ENCODE data around the gene GOLT1A. TPM values are rescaled to one million over a fixed set of nuclear protein-coding genes. Genes with fewer than 3 reads are reported as not detected.
"Not testable (repeated sequence)": the region's sequence is repeated elsewhere in the genome, so short reads cannot be mapped to it uniquely, and the experiment has no call there.

GOLT1A gene
- polyA plus RNA-seq, 3 donors from 2014 or later, result not detected

- H3K27me3 Mint-ChIP-seq (ENCODE audit: low read depth in 3 of 3), result peaks cover 0 to 6% (median 4%) of the 10 kb centered on the region in 3 donors
- no peak for DNase-seq
- no peaks in the 10 kb centered on the region for H3K4me1 Mint-ChIP-seq
- H3K9me3 Mint-ChIP-seq, result no peaks in the 10 kb centered on the region
- no peaks in the 10 kb centered on the region for H3K36me3 Mint-ChIP-seq
- no peak overlapping the region for H3K4me3 Mint-ChIP-seq
- H3K27ac Mint-ChIP-seq, result no peak overlapping the region
These were observed 41.4 kb upstream of the GOLT1A start for GRCh38 chr1:204255225-204255624.

GRCh38 chr1:204254031-204254661, 40.4 kb upstream of the GOLT1A start:
- no peak for DNase-seq
- H3K36me3 Mint-ChIP-seq, result no peaks in the 10 kb centered on the region
- no peak overlapping the region for H3K4me3 Mint-ChIP-seq
- no peaks in the 10 kb centered on the region for H3K9me3 Mint-ChIP-seq
- peaks cover 0 to 10% (median 4%) of the 10 kb centered on the region in 3 donors for H3K27me3 Mint-ChIP-seq (ENCODE audit: low read depth in 3 of 3)
- H3K27ac Mint-ChIP-seq, result no peak overlapping the region
- H3K4me1 Mint-ChIP-seq, result no peaks in the 10 kb centered on the region

- Mint-ChIP-seq H3K4me1 (no peaks in the 10 kb centered on the region), H3K36me3 (no peaks in the 10 kb centered on the region), H3K9me3 (no peaks in the 10 kb centered on the region), H3K27me3 (ENCODE audit: low read depth in 3 of 3) (peaks cover 0 to 13% (median 4%) of the 10 kb centered on the region in 3 donors), H3K27ac (peak overlapping the region in 1 of 6 donors; percentile 24), H3K4me3 (no peak overlapping the region)
- no peak for DNase-seq
These were observed 38.3 kb upstream of the GOLT1A start for GRCh38 chr1:204251926-204252689.

GRCh38 chr1:204251286-204251685, 37.5 kb upstream of the GOLT1A start:
- Mint-ChIP-seq H3K27me3 (ENCODE audit: low read depth in 3 of 3) (peaks cover 0 to 13% (median 4%) of the 10 kb centered on the region in 3 donors), H3K4me3 (no peak overlapping the region), H3K4me1 (no peaks in the 10 kb centered on the region), H3K36me3 (no peaks in the 10 kb centered on the region), H3K9me3 (no peaks in the 10 kb centered on the region), H3K27ac (no peak overlapping the region)
- no peak for DNase-seq

GRCh38 chr1:204250428-204251030, 36.7 kb upstream of the GOLT1A start:
- H3K36me3 Mint-ChIP-seq, result no peaks in the 10 kb centered on the region
- no peaks in the 10 kb centered on the region for H3K9me3 Mint-ChIP-seq
- no peak for DNase-seq
- H3K4me1 Mint-ChIP-seq, result no peaks in the 10 kb centered on the region
- H3K27ac Mint-ChIP-seq, result no peak overlapping the region
- H3K27me3 Mint-ChIP-seq (ENCODE audit: low read depth in 3 of 3), result peaks cover 0 to 13% (median 4%) of the 10 kb centered on the region in 3 donors
- no peak overlapping the region for H3K4me3 Mint-ChIP-seq

- Mint-ChIP-seq H3K4me3 (no peak overlapping the region), H3K4me1 (no peaks in the 10 kb centered on the region), H3K27ac (no peak overlapping the region), H3K9me3 (no peaks in the 10 kb centered on the region), H3K36me3 (no peaks in the 10 kb centered on the region), H3K27me3 (ENCODE audit: low read depth in 3 of 3) (peaks cover 0 to 10% (median 3%) of the 10 kb centered on the region in 3 donors)
- no peak for DNase-seq
These were observed 36.1 kb upstream of the GOLT1A start for GRCh38 chr1:204249736-204250427.

- no peak overlapping the region for H3K27ac Mint-ChIP-seq
These were observed 35.2 kb upstream of the GOLT1A start for GRCh38 chr1:204248954-204249353.

GRCh38 chr1:204246876-204247275, 33.1 kb upstream of the GOLT1A start:
- no peak for DNase-seq
- Mint-ChIP-seq H3K27ac (no peak overlapping the region), H3K4me3 (no peak overlapping the region), H3K4me1 (no peaks in the 10 kb centered on the region), H3K27me3 (ENCODE audit: low read depth in 3 of 3) (peaks cover 0 to 8% (median 1%) of the 10 kb centered on the region in 3 donors), H3K9me3 (no peaks in the 10 kb centered on the region), H3K36me3 (no peaks in the 10 kb centered on the region)

More at GRCh38 chr1:204248954-204249353, 35.2 kb upstream of the GOLT1A start:
- Mint-ChIP-seq H3K36me3 (no peaks in the 10 kb centered on the region), H3K4me3 (no peak overlapping the region), H3K9me3 (no peaks in the 10 kb centered on the region), H3K4me1 (no peaks in the 10 kb centered on the region), H3K27me3 (ENCODE audit: low read depth in 3 of 3) (peaks cover 0 to 10% (median 3%) of the 10 kb centered on the region in 3 donors)
- no peak for DNase-seq

- H3K27ac Mint-ChIP-seq, result no peak overlapping the region
- H3K9me3 Mint-ChIP-seq, result no peaks in the 10 kb centered on the region
- DNase-seq, result no peak
- peaks cover 0 to 5% (median 5%) of the 10 kb centered on the region in 3 donors for H3K27me3 Mint-ChIP-seq (ENCODE audit: low read depth in 3 of 3)
- H3K4me1 Mint-ChIP-seq, result no peaks in the 10 kb centered on the region
- H3K36me3 Mint-ChIP-seq, result no peaks in the 10 kb centered on the region
- no peak overlapping the region for H3K4me3 Mint-ChIP-seq
These were observed 29.1 kb upstream of the GOLT1A start for GRCh38 chr1:204242920-204243319.

- no peak for DNase-seq
- no peaks in the 10 kb centered on the region for H3K36me3 Mint-ChIP-seq
- no peak overlapping the region for H3K4me3 Mint-ChIP-seq
- no peak overlapping the region for H3K27ac Mint-ChIP-seq
- no peaks in the 10 kb centered on the region for H3K4me1 Mint-ChIP-seq
- no peaks in the 10 kb centered on the region for H3K9me3 Mint-ChIP-seq
- H3K27me3 Mint-ChIP-seq (ENCODE audit: low read depth in 3 of 3), result peaks cover 0 to 5% (median 2%) of the 10 kb centered on the region in 3 donors
These were observed 28.1 kb upstream of the GOLT1A start for GRCh38 chr1:204241914-204242313.

GRCh38 chr1:204241050-204241449, 27.3 kb upstream of the GOLT1A start:
- H3K9me3 Mint-ChIP-seq, result no peaks in the 10 kb centered on the region
- no peaks in the 10 kb centered on the region for H3K36me3 Mint-ChIP-seq
- H3K4me3 Mint-ChIP-seq, result no peak overlapping the region
- no peak overlapping the region for H3K27ac Mint-ChIP-seq
- DNase-seq, result no peak
- H3K4me1 Mint-ChIP-seq, result no peaks in the 10 kb centered on the region
- peaks cover 0 to 5% (median 2%) of the 10 kb centered on the region in 3 donors for H3K27me3 Mint-ChIP-seq (ENCODE audit: low read depth in 3 of 3)

GRCh38 chr1:204240233-204240632, 26.4 kb upstream of the GOLT1A start:
- Mint-ChIP-seq H3K27ac (no peak overlapping the region), H3K4me3 (no peak overlapping the region), H3K4me1 (no peaks in the 10 kb centered on the region), H3K9me3 (no peaks in the 10 kb centered on the region), H3K27me3 (ENCODE audit: low read depth in 3 of 3) (peaks cover 0 to 5% (median 2%) of the 10 kb centered on the region in 3 donors), H3K36me3 (no peaks in the 10 kb centered on the region)
- DNase-seq, result no peak

- not testable (repeated sequence) for DNase-seq; H3K4me1 Mint-ChIP-seq; H3K36me3 Mint-ChIP-seq; H3K9me3 Mint-ChIP-seq; H3K4me3 Mint-ChIP-seq; H3K27me3 Mint-ChIP-seq (ENCODE audit: low read depth in 3 of 3); H3K27ac Mint-ChIP-seq
These were observed 25.6 kb upstream of the GOLT1A start for GRCh38 chr1:204239401-204239800.

GRCh38 chr1:204238520-204238919, 24.7 kb upstream of the GOLT1A start:
- H3K27me3 Mint-ChIP-seq (ENCODE audit: low read depth in 3 of 3); H3K4me1 Mint-ChIP-seq; H3K27ac Mint-ChIP-seq; H3K36me3 Mint-ChIP-seq; DNase-seq; H3K9me3 Mint-ChIP-seq; H3K4me3 Mint-ChIP-seq: not testable (repeated sequence)
